Stimulated activated CD4-positive, alpha-beta T cell treated with anti-CD3 and anti-CD28 coated beads, Interleukin-1b, Interleukin-23, amount 100 ng/mL, for 48 hours (primary cell): Measurements from ENCODE around the gene LAMA2.

Experiments
- DNase-seq: peaks from one replicate; pipeline ENCODE4 v3.0.0-alpha.2; 2020

The LAMA2 gene

DNA sequence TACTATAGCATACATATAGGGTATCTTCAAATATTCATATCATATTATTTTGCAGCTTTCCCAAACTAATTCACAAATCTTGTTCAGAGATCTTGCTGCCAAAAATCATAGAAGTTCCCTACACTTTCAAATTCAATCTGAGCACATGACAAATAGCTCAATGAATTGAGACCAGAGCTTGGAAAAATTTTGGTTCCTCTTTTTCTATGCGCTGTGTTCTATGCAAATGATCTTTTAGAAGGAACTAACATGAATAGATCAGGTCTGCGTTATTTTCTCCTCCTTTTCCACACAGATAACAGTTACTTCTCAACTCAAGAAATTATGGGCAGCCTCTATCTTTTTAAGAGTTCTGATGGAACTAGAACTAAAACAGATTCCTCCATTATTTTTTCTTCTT is 510.7 kb downstream of the LAMA2 start:
- no peak for DNase-seq

GRCh38 chr6:129398764-129399163 is 515.8 kb downstream of the LAMA2 start:
- DNase-seq = no peak

DNA sequence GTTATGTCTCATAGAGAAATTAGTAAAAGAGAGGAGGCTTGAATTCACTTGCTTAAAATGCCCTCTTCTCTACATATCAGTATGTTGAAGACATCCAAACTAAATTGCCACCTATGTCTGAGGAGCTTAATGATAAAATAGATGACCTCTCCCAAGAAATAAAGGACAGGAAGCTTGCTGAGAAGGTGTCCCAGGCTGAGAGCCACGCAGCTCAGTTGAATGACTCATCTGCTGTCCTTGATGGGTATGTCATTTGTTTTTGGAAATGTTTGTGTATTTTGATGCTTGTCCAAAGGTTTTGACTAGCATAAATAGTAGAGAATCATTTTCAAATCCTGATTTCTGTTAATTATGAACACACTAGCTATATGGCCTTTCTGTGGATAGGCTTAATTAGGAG is 519.3 kb downstream of the LAMA2 start:
- no peak for DNase-seq

GRCh38 chr6:129411092-129411491 is 528.2 kb downstream of the LAMA2 start:
- no peak for DNase-seq

DNA sequence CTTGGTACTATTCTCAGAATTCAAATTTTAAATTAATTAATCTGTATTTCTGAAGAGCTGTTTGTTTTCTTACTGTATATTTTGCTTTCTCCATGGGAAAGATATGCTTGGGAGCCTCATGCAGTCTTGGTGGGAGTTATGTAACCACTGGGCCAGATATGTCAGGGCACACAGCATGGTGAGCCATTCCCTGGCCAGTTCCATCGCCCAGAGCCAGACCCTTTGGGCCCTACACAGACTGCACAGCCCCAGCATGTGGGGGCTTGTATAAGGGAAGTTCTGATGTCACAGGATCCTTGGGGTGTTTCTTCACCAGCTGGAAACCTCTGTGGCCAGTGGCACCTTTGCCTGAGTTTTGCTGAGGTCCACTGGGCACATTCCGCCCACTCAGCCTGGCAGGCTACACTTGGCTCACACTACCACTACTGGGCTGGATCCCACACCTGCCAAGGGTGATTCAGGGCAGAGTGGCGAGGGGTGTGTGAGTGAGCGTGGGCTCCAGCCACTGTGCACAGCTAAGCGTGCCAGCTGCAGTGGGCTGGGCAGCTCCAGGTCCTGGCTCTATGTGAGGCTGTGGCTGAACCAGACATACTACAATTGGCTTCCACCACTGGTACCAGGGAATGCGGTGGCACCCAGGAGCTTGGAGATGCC is 533.5 kb downstream of the LAMA2 start:
- no peak for DNase-seq

DNA sequence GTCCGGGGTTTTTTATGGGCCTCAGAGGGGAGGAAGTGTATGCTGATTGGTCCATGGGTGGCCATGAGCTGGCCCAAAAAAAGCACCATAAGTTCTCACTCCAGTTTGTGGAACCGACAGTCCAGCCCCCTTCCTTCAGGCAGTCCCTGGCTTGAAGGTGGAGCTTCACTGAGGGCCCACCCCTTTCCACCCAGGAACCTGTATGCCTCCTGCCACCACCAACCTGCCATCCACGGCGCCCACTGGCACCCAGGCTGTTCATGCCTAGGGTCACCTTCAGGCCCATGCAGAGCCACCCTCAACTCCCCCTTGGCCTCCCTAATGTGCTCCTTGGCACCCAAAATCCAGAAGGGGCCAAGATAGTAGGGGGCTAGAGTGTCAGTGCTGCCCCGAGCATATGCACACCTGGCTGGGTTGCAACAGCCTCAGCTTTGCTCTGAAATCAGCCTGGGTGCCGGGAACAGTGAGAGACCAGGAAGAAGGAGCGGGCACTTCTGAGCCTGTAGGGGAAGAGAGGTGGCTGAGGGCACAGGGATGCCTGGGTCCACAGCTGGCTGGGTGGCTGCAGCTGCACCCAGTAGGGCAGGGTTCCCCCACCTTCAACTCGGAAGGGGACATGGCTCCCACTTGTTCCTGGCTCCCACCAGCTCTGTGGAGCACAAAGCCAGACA is 534.6 kb downstream of the LAMA2 start:
- DNase-seq = no peak

GRCh38 chr6:129419324-129419723 is 536.4 kb downstream of the LAMA2 start:
- DNase-seq = no peak

DNA sequence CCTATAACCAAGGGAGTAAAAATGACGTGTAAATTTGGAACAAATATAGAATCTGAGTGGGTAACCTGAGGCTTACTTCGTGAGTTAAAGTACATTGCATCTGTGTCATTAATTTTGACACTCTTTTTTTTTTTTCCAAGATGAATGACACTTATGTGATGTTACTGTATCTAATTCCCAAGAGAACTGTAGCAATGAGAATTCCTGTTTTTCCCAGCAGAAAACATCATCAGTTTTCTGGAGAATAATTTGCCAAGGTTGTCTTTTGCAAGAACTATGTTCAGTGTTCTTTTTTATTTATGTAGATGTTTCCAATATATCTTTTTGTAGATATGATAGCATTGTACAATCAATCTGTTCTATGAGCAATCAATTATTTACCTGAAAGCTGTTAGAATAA is 543.4 kb downstream of the LAMA2 start:
- no peak for DNase-seq

- no peak for DNase-seq
Measured at GRCh38 chr6:129429956-129430355, 547.0 kb downstream of the LAMA2 start.

- DNase-seq = no peak
Measured at GRCh38 chr6:129432738-129433137, 549.8 kb downstream of the LAMA2 start.

DNA sequence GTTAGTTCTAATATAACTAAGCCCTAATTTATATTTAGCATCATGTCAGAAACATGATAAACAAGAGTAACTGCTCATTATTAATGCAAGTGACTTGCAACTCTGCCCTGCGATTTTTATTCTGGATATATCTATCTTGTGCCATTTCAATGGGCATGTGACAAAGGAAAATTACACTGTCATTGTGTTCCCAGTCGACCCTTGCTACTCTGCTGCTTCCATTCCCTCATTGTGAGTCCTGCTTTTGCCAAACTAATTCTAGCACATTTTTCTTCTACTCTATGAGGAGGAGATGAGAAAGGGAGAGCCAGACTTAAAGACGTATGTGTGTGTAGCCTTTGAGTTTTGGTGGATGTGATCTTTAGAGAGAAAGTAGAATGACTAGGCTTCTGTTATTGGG is 551.2 kb downstream of the LAMA2 start:
- DNase-seq = no peak

DNA sequence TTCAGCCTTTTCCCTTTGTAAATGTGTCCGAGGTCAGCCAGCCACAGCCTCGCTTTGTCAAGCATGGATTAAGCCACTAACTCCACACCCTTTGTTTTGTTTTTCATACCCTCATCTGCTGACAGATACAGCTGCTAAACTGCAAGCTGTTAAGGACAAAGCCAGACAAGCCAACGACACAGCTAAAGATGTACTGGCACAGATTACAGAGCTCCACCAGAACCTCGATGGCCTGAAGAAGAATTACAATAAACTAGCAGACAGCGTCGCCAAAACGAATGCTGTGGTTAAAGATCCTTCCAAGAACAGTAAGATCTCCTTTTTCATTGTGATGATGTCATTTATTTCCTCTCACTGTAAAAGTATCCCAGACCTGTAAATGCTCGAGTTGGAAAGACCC is 557.8 kb downstream of the LAMA2 start:
- no peak for DNase-seq

DNA sequence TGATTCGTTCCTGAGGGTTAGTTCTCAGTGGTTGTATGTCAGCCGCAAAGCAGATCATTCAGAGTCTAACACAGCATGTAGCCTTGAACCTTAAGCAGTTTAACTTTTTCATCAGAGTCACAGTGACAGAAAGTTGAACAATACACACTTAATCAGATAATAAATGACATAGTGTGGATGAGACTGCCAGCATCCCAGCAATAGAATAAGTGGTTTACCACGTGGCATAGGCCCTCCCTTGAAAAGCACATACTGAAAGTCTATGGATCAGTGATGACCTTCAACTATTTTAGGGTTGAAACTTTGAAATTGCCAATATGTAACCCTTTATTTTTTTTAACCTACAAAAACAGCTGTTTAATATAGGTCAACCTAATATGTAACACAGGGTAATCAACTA is 561.7 kb downstream of the LAMA2 start:
- no peak for DNase-seq

DNA sequence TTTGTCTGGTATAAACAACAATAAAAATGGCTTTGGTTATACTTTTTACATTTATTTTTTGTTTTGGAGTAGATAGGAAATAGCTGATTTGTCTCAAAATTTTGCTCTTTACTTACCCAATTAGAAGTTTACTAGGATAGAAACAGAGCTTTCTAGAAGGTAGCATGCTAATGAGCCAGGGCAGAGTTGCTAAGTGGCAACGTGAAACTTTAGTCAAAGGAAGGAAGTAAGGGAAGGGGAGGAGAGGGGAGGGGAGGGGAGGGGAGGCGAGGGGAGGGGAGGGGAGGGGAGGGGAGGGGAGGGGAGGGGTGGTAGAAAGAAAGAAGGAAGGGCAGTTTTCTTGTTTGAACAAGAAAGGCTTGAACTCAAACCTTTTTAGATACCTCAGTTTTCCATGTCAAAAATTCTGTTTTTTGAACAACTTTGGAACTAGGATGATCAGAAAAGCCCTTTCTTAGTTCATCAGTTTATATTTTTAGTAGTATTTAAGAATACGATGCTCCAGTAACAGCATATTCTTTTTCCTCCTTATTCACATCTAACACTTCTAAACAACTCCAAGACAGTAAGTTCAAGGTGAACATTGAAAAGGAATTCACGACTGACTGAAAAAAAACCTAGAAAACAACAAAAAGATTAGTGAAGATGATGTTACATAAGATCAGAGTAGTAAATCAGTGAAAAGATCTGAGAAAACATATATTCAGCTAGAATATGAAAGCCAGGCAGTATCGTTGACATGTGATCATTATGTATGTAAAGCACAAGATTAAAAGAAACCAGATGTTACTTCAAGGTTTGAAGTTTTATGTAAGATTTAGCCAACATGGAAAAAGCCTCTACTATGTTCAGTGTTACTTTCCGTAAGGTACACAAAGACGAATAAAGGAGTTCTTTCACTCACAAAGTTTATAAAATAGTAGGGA is 563.6 kb downstream of the LAMA2 start:
- no peak for DNase-seq

GRCh38 chr6:129447198-129447565 is 564.2 kb downstream of the LAMA2 start:
- DNase-seq = no peak

DNA sequence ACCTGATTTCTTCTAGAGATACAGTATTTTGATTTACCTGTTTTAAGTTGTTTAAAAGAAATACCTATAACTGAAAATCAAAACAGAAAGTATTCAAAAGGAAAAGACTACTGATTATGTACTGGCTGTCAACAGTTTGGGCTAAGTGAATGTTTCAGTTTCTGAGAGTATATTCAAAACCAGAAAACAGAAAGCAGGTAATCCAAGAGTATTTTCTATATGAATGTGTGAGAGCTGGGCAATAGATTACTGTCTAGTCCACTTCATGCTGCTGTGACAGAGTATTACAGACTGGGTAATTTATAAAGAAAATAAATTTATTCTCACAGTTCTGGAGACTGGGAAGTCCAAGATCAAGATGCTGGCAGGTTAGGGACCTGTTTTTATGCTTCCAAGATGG is 566.0 kb downstream of the LAMA2 start:
- no peak for DNase-seq

GRCh38 chr6:129451187-129451586 is 568.2 kb downstream of the LAMA2 start:
- DNase-seq = no peak

GRCh38 chr6:129453073-129453472 is 570.1 kb downstream of the LAMA2 start:
- DNase-seq = no peak

DNA sequence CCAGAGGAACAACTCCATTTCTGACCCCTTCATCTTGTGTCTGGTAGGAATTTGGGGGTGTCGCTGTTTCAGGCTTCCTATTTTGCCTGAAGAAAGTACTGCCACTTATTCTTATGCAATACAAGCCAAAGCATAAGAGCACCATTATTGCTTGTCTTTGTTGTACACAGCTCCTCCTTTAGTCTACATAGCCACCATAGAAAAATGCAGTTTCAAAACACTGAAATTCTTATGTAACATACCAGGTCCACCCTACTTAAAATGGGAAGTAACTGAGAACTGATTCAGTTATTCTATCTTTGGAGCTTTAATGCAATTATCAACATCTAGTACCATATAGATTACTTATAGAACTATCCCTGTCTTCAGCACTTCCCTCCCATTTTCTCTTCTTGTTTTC is 571.5 kb downstream of the LAMA2 start:
- no peak for DNase-seq

DNA sequence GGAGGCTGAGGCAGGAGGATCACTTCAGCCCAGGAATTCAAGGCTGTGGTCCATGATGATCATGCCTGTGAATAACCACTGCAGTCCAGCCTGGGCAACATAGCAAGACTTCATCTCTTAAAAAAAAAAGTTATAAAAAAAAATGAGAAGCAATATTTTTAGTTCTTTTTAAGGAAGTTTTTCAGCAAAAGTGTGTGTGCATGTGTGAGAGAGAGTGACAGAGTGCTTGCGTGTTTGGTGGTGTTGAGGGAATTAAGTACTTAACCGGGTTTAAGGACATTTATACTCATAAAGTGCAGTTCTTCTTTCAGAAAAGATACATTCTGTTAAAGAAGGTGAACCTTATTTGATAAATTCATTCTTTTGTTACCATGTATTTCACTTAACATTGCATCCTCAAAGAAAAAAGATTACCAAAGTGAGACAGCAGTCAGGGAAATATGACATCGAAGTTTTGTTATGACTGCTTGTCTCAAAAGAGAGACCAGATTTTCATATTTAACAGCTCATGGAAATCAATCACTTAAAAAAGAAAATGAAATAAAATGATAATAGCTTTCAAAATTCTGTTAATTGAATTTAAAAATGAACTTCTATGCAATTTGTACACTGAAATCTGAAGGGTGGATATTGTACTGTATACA is 572.3 kb downstream of the LAMA2 start:
- no peak for DNase-seq

- DNase-seq = no peak
Measured at GRCh38 chr6:129460221-129460620, 577.3 kb downstream of the LAMA2 start.

- DNase-seq = no peak
Measured at GRCh38 chr6:129469070-129469662, 586.2 kb downstream of the LAMA2 start.

- DNase-seq = no peak
Measured at GRCh38 chr6:129472239-129472638, 589.3 kb downstream of the LAMA2 start.
